Measurements from ENCODE around the gene CASP1.

Gene CASP1

GRCh38 chr11:105045676-105046296 is 10.8 kb upstream of the CASP1 start:
- FAIRE-seq = no peak

GRCh38 chr11:105044557-105045524 is 9.9 kb upstream of the CASP1 start, which contains the start of gene CARD16:
CARD16 (minus strand) TSS chr11:105045335; CDS start chr11:105045297, 38 bp downstream.
- FAIRE-seq = peak; percentile 21

- no peak for FAIRE-seq
Observed at GRCh38 chr11:105042178-105042577, 7.2 kb upstream of the CASP1 start.

- no peak for FAIRE-seq
Observed at GRCh38 chr11:105040703-105041102, 5.8 kb upstream of the CASP1 start.

GRCh38 chr11:105034388-105034787 is 556 bp downstream of the CASP1 start:
- FAIRE-seq = peak; percentile 33

GRCh38 chr11:105033781-105034180 is 1.2 kb downstream of the CASP1 start:
- FAIRE-seq = no peak

- FAIRE-seq = no peak
Observed at GRCh38 chr11:105033343-105033742, 1.6 kb downstream of the CASP1 start.

- FAIRE-seq = peak; percentile 49
Observed at GRCh38 chr11:105032495-105032894, 2.4 kb downstream of the CASP1 start.

- no peak for FAIRE-seq
Observed at GRCh38 chr11:105027678-105028077, 7.3 kb downstream of the CASP1 start.

- no peak for FAIRE-seq
Observed at GRCh38 chr11:105024394-105024793, 10.6 kb downstream of the CASP1 start.

- FAIRE-seq = no peak
Observed at GRCh38 chr11:105023003-105023402, 11.9 kb downstream of the CASP1 start, which contains the start of gene CASP5. CASP5 (minus strand) TSS chr11:105023168; CDS start chr11:105023136, 32 bp downstream.

- FAIRE-seq = no peak
Observed at GRCh38 chr11:105022527-105022926, 12.4 kb downstream of the CASP1 start.

- FAIRE-seq = no peak
Observed at GRCh38 chr11:105007463-105007862, 27.5 kb downstream of the CASP1 start.

- no peak for FAIRE-seq
Observed at GRCh38 chr11:105005451-105005845, 29.5 kb downstream of the CASP1 start.

GRCh38 chr11:105004021-105004420 is 30.9 kb downstream of the CASP1 start:
- FAIRE-seq = no peak

GRCh38 chr11:105003151-105003550 is 31.8 kb downstream of the CASP1 start:
- no peak for FAIRE-seq

GRCh38 chr11:105000797-105001196 is 34.1 kb downstream of the CASP1 start:
- FAIRE-seq = no peak

- FAIRE-seq = no peak
Observed at GRCh38 chr11:105000167-105000566, 34.8 kb downstream of the CASP1 start.

- FAIRE-seq = no peak
Observed at GRCh38 chr11:104999721-105000120, 35.2 kb downstream of the CASP1 start.

- no peak for FAIRE-seq
Observed at GRCh38 chr11:104997288-104997687, 37.7 kb downstream of the CASP1 start.

GRCh38 chr11:104995001-104995408 is 39.9 kb downstream of the CASP1 start:
- FAIRE-seq = no peak

GRCh38 chr11:104992781-104993180 is 42.2 kb downstream of the CASP1 start:
- no peak for FAIRE-seq

- FAIRE-seq = no peak
Observed at GRCh38 chr11:104991994-104992393, 43.0 kb downstream of the CASP1 start.

- FAIRE-seq = no peak
Observed at GRCh38 chr11:104984808-104985207, 50.1 kb downstream of the CASP1 start.

Data from colon (tissue), 2 donors.